ENCODE results near the gene AGK.

DNA sequence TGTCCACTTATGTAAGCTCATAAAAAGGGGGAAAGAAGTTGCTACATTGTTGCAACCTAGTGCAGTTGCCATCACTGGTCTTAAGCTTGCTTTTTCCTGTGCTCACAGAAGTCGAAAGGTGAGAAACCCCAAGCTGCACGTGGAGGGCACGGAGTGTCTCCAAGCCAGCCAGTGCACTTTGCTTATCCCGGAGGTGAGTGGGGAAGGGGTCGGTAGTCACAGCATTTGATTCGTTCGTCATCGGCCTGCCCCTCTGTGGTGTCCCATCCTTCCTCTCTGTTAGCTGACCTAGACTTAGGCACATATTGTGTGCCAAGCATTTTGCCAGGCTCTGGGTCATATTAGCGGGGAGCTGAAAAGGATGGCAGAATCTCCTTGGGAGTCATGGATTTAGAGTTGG is 100.2 kb downstream of the AGK start:
- TF ChIP-seq PATZ1 (CRISPR knock-in tag; IDR thresholded peaks at IDR 0.05; ENCODE audit: borderline replicate concordance) (no peak), ZNF565 (CRISPR knock-in tag; conservative IDR thresholded peaks at IDR 0.05; ENCODE audit: low read depth) (no peak), SNAI2 (CRISPR knock-in tag; IDR thresholded peaks at IDR 0.05) (no peak), OSR1 (CRISPR knock-in tag; IDR thresholded peaks at IDR 0.05) (no peak), ARNTL (CRISPR knock-in tag; IDR thresholded peaks at IDR 0.05; ENCODE audit: borderline replicate concordance, low read depth) (no peak), PPARA (CRISPR knock-in tag; IDR thresholded peaks at IDR 0.05; ENCODE audit: borderline replicate concordance) (no peak)

Measured in SK-N-SH treated with all-trans-retinoic acid at 6 μM for 48 hours (cell line).